GM23338 (cell line): Measurements from ENCODE around the gene FYTTD1.

Source experiments
- CREB1 ChIP-seq: fragments of 250-450 bp; sonication (Bioruptor Pico); IDR thresholded peaks from 2 replicates; pipeline ENCODE4 v1.5.0; 2020; ENCODE audit warnings: low read depth, mild to moderate bottlenecking, moderate library complexity
- EZH2 ChIP-seq: fragments of 200-600 bp; sonication (generic); IDR thresholded peaks from one replicate; pipeline ENCODE4 v1.8.0; 2017; ENCODE audit warnings: antibody characterized with exemption, mild to moderate bottlenecking, low read depth; ENCODE audit not compliant: unreplicated experiment
- EZH2phosphoT487 ChIP-seq: fragments of 200-600 bp; sonication (generic); IDR thresholded peaks from one replicate; pipeline ENCODE4 v1.8.1; 2018; ENCODE audit warnings: antibody characterized with exemption; ENCODE audit not compliant: unreplicated experiment
- JUNB ChIP-seq: IDR thresholded peaks from one replicate; pipeline ENCODE4 v1.6.1; 2016; ENCODE audit warnings: antibody characterized with exemption; ENCODE audit not compliant: unreplicated experiment
- TF ChIP-seq, protein P1 (sequence below), 2 experiments: fragments of 200-600 bp in 1 of 2; sonication (generic) in 1 of 2; conservative IDR thresholded peaks; 2 replicates each; pipeline versions ENCODE4 v1.5.1 to v1.6.1; 2016 to 2017; ENCODE audit warnings: antibody characterized with exemption in 2 of 2, low read depth in 2 of 2, mild to moderate bottlenecking in 2 of 2, moderate library complexity in 1 of 2
- TF ChIP-seq, protein P2 (sequence below): IDR thresholded peaks from 2 replicates; pipeline ENCODE4 v1.6.1; 2016; ENCODE audit warnings: antibody characterized with exemption
- TF ChIP-seq, protein P3 (sequence below): IDR thresholded peaks from one replicate; pipeline ENCODE4 v1.6.1; 2018; ENCODE audit warnings: antibody characterized with exemption; ENCODE audit not compliant: unreplicated experiment

DNA sequence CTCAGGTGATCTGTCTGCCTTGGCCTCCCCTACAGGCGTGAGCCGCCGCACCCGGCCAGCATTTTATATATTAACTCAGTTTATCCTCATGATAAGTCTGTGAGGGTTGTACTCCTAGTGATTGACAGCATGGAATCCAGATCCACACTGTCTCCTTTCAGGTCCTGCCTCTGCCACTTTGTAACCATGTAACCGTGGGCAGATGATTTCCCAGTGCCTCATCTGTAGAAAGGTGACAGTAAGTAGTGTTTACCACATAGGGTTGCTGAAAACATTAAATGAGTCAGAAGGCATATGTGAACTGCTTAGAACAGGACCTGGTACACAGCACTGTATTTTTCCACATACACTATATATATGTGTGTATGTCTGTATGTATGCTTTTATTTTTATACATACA is 2.4 kb downstream of the FYTTD1 start:
- no peak for TF ChIP-seq EZH2
- TF ChIP-seq, protein P1, sequence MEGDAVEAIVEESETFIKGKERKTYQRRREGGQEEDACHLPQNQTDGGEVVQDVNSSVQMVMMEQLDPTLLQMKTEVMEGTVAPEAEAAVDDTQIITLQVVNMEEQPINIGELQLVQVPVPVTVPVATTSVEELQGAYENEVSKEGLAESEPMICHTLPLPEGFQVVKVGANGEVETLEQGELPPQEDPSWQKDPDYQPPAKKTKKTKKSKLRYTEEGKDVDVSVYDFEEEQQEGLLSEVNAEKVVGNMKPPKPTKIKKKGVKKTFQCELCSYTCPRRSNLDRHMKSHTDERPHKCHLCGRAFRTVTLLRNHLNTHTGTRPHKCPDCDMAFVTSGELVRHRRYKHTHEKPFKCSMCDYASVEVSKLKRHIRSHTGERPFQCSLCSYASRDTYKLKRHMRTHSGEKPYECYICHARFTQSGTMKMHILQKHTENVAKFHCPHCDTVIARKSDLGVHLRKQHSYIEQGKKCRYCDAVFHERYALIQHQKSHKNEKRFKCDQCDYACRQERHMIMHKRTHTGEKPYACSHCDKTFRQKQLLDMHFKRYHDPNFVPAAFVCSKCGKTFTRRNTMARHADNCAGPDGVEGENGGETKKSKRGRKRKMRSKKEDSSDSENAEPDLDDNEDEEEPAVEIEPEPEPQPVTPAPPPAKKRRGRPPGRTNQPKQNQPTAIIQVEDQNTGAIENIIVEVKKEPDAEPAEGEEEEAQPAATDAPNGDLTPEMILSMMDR (conservative IDR thresholded peaks at IDR 0.05; ENCODE audit: low read depth in 2 of 2) = no peak
- TF ChIP-seq, protein P2, sequence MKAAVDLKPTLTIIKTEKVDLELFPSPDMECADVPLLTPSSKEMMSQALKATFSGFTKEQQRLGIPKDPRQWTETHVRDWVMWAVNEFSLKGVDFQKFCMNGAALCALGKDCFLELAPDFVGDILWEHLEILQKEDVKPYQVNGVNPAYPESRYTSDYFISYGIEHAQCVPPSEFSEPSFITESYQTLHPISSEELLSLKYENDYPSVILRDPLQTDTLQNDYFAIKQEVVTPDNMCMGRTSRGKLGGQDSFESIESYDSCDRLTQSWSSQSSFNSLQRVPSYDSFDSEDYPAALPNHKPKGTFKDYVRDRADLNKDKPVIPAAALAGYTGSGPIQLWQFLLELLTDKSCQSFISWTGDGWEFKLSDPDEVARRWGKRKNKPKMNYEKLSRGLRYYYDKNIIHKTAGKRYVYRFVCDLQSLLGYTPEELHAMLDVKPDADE = no peak
- TF ChIP-seq JUNB = no peak
- TF ChIP-seq EZH2phosphoT487 = no peak
- no peak for TF ChIP-seq CREB1 (CRISPR knock-in tag)
- TF ChIP-seq, protein P3, sequence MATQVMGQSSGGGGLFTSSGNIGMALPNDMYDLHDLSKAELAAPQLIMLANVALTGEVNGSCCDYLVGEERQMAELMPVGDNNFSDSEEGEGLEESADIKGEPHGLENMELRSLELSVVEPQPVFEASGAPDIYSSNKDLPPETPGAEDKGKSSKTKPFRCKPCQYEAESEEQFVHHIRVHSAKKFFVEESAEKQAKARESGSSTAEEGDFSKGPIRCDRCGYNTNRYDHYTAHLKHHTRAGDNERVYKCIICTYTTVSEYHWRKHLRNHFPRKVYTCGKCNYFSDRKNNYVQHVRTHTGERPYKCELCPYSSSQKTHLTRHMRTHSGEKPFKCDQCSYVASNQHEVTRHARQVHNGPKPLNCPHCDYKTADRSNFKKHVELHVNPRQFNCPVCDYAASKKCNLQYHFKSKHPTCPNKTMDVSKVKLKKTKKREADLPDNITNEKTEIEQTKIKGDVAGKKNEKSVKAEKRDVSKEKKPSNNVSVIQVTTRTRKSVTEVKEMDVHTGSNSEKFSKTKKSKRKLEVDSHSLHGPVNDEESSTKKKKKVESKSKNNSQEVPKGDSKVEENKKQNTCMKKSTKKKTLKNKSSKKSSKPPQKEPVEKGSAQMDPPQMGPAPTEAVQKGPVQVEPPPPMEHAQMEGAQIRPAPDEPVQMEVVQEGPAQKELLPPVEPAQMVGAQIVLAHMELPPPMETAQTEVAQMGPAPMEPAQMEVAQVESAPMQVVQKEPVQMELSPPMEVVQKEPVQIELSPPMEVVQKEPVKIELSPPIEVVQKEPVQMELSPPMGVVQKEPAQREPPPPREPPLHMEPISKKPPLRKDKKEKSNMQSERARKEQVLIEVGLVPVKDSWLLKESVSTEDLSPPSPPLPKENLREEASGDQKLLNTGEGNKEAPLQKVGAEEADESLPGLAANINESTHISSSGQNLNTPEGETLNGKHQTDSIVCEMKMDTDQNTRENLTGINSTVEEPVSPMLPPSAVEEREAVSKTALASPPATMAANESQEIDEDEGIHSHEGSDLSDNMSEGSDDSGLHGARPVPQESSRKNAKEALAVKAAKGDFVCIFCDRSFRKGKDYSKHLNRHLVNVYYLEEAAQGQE = no peak
